Activated CD4-positive, alpha-beta T cell treated with anti-CD3 and anti-CD28 coated beads, Interleukin-2, amount 50 U/mL, for 4 hours (primary cell): ENCODE data around the gene HSPG2.
A peak's percentile ranks its signal among the peaks of the same experiment; 100 is the strongest.
"Not testable (repeated sequence)": the region's sequence is repeated elsewhere in the genome, so short reads cannot be mapped to it uniquely, and the experiment has no call there.

Source experiments
- DNase-seq, 2 experiments: peaks; one replicate each; pipeline ENCODE4 v3.0.0-alpha.2; 2020

Gene HSPG2

GRCh38 chr1:21911205-21912001 is 25.7 kb downstream of the HSPG2 start:
- DNase-seq = no peak

- DNase-seq = no peak
Observed at GRCh38 chr1:21910558-21911204, 26.4 kb downstream of the HSPG2 start.

GRCh38 chr1:21909787-21910503 is 27.2 kb downstream of the HSPG2 start:
- peak; percentile 8 to 11 for DNase-seq

DNA sequence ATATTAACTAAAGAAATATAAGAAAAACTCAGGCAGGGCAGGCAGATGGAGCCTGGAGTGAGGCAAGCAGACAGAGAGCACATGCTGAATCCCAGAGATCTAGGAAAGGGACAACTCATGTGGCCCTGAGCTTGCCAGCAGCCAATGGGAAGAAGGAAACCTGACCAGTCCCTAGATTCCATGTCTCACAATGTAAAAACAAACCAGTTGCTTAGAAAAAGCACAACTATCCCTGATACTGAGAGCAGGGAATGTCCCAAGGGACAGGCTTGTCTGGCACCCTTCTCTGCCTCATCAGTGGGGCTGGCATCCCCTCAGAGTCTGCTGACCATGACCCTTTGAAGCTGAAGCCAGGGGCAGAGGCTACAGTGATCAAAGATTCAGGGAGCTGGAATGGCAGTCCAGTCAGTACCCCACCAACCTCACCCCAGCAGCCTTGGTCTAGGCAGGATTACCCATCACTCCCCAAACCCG is 27.8 kb downstream of the HSPG2 start:
- no peak for DNase-seq

DNA sequence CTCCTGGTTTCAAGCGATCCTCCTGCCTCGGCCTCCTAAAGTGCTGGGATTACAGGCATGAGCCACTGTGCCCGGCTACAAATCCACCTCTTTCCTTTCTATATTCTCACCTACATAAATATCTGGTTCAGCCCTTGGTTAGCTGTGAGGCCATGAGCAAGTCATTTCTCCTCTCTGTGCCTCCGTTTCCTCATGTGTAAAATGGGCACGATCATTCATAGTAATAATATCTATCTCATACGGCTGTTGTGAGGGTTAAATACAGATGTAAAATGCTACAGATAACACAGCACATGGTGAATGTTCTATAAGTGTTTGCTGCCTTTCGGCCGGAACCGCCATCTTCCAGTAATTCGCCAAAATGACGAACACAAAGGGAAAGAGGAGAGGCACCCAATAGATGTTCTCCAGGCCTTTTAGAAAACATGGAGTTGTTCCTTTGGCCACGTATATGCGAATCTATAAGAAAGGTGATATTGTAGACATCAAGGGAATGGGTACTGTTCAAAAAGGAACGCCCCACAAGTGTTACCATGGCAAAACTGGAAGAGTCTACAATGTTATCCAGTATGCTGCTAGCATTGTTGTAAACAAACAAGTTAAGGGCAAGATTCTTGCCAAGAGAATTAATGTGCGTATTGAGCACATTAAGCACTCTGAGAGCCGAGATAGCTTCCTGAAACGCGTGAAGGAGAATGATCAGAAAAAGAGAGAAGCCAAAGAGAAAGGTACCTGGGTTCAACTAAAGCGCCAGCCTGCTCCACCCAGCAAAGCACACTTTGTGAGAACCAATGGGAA is 29.2 kb downstream of the HSPG2 start:
- DNase-seq = not testable (repeated sequence)

DNA sequence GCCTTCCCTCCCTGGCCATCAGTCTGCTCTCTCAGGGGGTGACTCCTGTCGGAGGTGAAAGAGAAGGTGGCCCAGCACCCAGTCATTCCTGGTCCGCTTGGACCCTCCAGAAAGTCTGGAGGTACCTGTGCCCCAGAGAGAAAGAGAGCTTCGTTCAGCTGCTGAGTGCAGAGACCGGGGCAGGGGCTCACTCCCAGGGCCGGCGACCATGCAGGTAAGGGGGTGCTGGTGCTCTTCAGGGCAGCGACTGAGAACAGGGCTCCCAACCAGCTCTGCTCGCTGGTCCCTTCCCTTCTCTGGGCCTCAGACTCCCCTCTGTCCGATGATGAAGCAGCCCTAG is 30.1 kb downstream of the HSPG2 start:
- DNase-seq = no peak

DNA sequence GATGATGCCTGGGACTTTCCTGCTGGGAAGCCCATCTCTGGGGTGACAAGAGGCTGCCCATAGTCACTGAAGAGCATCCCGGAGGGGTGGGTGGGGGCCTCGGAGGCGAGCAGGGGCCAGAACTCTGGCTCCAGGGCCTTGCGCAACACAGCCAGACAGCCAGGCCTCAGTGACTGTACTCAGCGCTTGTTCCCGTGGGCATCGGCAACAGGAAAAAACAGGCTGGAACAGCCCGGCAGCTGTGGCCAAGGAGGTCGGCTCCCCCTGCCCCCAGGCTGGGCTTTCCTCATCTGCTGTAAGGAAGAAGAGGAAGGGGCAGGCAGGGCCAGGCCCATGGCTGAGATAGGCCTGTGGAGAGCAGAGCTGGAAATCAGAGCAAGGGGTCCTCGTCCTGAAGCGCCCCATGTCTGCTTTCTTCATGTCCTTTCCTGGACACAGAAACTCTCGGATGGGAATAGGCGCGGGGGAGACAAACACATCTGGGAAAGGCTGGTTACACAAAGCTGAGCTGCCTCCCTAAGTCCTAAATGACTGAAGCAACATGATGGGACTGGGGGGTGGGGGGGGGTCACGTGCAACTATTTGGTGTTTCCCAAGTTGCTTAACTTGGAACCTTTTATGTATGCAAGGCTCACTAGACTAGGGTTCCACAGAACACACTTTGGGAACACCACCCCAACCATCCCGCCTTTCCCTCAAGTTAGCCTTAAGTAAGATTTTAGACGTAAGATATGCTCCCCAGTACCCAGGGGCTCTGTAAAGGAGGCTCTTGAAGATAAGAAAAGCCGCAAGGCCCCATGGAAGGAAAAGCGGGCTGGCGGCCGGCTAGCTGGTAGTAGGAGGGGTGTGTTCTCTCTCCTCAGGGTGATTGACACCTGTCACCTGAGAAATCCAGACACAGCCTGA is 30.7 kb downstream of the HSPG2 start:
- no peak for DNase-seq

- peak; percentile 35 to 40 for DNase-seq
Observed at GRCh38 chr1:21904704-21905520, 32.2 kb downstream of the HSPG2 start.

- no peak for DNase-seq
Observed at GRCh38 chr1:21904454-21904703, 32.7 kb downstream of the HSPG2 start.

GRCh38 chr1:21903638-21904453 is 33.3 kb downstream of the HSPG2 start:
- no peak for DNase-seq

- no peak for DNase-seq
Observed at GRCh38 chr1:21902026-21903012, 34.8 kb downstream of the HSPG2 start.

GRCh38 chr1:21901473-21901847 is 35.6 kb downstream of the HSPG2 start:
- no peak for DNase-seq

- no peak for DNase-seq
Observed at GRCh38 chr1:21900766-21901472, 36.2 kb downstream of the HSPG2 start.

DNA sequence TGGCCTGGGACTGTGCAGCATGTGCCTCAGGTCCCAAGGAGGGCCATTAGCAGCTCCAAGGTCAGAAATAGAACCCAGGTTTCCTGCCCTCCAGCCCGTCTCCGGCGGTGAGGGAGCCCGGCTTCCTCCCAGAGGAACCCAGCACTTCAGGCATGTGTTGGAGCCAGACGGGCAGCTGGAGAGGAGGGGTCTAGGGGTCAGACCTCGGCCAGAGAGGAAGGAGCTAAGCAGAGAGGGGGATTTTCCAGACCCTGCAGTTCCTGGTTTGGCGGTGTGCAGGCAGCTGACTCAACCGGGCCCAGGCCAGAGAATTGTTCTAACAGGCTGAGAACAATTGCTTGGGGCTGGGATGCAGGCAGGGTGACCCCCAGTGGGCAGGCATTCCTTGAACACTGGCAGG is 37.1 kb downstream of the HSPG2 start:
- DNase-seq = no peak

- no peak for DNase-seq
Observed at GRCh38 chr1:21899267-21899810, 37.8 kb downstream of the HSPG2 start.

DNA sequence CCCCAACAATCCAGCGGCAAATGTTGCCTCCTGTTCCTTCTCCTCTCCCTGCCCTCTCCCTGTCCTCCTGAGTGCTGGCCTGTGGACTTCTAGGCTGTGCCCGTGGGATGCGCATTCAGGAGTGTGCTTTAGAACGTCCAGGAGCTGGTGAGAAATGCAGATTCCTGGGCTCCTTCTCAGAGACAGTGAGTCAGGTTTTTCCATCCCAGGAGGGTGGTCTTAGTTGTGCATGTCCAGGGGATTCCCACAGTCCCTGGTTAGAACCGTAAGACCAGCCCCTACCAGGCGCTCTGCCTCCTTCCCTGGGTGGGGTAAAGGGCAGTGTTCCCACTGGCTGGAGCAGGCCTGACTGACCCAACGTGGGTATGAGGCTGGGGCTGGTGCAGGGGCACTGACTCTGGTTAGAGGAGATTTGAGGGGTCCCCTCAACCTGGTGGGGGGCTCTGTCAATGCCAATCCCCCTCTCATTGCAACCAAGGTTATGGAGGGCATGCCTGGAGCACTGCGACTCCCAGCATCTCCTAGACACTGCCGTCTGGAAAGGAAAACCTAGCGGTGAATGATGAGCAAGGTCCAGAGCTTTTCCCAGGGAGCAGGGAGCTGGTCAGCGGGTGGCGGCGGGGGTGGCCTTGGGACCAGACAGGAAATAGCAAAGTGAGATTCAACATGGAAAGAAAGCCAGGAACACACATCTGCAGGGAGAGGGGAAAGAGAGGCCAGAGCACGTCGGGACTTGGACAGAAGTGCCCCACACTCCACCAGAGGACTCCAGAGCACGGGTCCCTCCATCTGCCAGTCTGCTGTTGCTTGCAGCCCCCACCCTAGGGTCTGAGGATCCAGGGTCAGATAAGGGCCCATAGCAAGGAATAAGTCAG is 38.5 kb downstream of the HSPG2 start:
- DNase-seq = no peak

DNA sequence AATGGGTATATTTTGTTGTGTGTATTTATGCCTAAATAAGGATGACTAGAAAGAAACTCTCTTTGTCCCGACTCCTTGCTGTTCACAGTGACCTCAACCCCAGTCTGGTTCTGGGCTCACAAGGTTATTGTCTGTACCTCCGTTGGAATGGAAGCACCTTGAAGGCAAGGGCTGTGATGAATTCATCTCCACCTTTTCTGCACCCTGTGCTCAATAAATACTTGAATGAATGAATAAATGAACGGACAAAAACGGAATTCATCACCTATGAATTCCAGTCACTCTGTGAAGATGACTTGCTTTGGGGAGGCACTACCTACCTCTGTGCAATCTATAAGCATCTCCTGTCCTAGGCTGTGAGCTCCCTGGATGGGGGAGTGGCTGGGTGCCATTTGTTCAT is 39.3 kb downstream of the HSPG2 start:
- no peak for DNase-seq
